GM12864 (cell line): ENCODE measurements around the gene BYSL.
A peak's percentile ranks its signal among the peaks of the same experiment; 100 is the strongest.

Experiments
- DNase-seq: peaks from one replicate; pipeline ENCODE4 v3.0.0-alpha.2; 2011; ENCODE audit warnings: low read depth
- H3K4me3 ChIP-seq: 2 replicates; pipeline ENCODE4 v1.5.1; 2011; ENCODE audit warnings: mild to moderate bottlenecking, low read depth, low read length, control low read depth
- CTCF ChIP-seq: IDR thresholded peaks from 2 replicates; pipeline ENCODE4 v1.5.1; 2011; ENCODE audit warnings: low read depth, mild to moderate bottlenecking, moderate library complexity, low read length, control low read depth, inconsistent platforms; ENCODE audit errors: missing control alignments

Gene BYSL

GRCh38 chr6:41894366-41895299, 26.7 kb upstream of the BYSL start:
- no peak for DNase-seq
- no peak for TF ChIP-seq CTCF
- H3K4me3 ChIP-seq = peak overlapping the region; percentile 64

- peak within 1 kb of the TSS; percentile 64 for H3K4me3 ChIP-seq
- DNase-seq = peak; percentile 64
- TF ChIP-seq CTCF = no peak
Observed at GRCh38 chr6:41895300-41896233, 25.7 kb upstream of the BYSL start, which contains the start of gene USP49. TSS of gene USP49 (minus strand) at chr6:41895375. CDS start at chr6:41806983, 88,392 bp downstream.

- peak overlapping the region; percentile 64; the same call in 1 of the 2 replicates for H3K4me3 ChIP-seq
- no peak for DNase-seq
- TF ChIP-seq CTCF = no peak
Observed at GRCh38 chr6:41896281-41896680, 25.0 kb upstream of the BYSL start.

- TF ChIP-seq CTCF = no peak
Observed at GRCh38 chr6:41900861-41901260, 20.4 kb upstream of the BYSL start.

GRCh38 chr6:41901882-41902519, 19.3 kb upstream of the BYSL start:
- no peak overlapping the region for H3K4me3 ChIP-seq
- TF ChIP-seq CTCF = peak; percentile 59
- no peak for DNase-seq

More at GRCh38 chr6:41900861-41901260, 20.4 kb upstream of the BYSL start:
- DNase-seq = no peak
- no peak overlapping the region for H3K4me3 ChIP-seq

GRCh38 chr6:41909727-41910126, 11.6 kb upstream of the BYSL start:
- no peak overlapping the region for H3K4me3 ChIP-seq
- DNase-seq = no peak
- no peak for TF ChIP-seq CTCF
